GM15510 (cell line): ENCODE data around the gene TPSB2.

Source experiments
- POLR2A ChIP-seq: IDR thresholded peaks from 3 replicates; pipeline ENCODE4 v1.6.1; 2011; ENCODE audit warnings: borderline replicate concordance; ENCODE audit not compliant: insufficient read length; ENCODE audit errors: extremely low read depth

TPSB2 gene

DNA sequence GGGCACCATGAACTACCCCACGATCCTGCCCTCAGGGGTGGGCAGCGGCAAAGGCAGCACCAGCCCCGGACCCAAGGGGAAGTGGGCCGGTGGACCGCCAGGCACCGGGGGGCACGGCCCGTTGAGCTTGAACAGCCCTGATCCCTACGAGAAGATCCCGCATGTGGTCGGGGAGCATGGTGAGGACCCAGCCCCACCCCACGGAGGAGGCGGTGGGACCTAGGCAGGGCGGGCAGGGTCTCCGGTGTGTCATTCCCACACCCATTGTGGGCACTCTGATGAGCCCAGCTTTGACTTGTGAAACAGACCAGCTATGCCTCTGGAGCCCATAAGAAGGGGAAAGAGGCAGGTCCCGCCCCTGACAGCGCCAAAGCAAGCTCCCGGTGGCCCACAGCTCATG, 27.7 kb downstream of the TPSB2 start:
- TF ChIP-seq POLR2A = no peak

DNA sequence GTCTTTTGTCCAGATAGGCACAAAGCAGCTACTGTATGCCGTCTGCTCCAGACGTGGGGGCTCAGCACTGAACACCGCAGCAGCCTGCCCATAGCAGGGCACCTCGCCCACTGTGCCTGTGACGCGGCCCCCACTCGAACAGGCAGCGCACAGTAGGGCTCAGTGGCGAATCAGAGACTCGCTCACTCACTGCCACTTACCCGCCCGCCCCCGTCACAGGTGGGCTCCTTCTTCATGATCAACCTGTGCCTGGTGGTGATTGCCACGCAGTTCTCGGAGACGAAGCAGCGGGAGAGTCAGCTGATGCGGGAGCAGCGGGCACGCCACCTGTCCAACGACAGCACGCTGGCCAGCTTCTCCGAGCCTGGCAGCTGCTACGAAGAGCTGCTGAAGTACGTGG, 28.5 kb downstream of the TPSB2 start:
- no peak for TF ChIP-seq POLR2A

DNA sequence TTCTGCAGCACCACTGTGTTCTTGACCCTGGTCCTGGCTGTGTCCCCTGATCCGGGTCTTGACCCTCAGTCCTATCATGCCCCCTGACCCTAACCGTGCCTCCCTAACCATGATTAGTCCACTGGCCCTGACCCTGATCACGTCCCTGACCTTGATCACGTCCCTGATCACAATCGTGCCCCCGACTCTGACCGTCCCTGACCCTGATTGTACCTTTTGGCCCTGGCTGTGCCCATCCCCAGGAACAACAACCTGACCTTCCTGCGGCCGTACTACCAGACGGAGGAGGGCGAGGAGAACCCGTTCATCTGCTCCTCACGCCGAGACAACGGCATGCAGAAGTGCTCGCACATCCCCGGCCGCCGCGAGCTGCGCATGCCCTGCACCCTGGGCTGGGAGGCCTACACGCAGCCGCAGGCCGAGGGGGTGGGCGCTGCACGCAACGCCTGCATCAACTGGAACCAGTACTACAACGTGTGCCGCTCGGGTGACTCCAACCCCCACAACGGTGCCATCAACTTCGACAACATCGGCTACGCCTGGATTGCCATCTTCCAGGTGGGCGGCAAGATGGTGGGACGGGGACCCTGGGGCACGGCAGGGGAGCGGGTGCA, 29.9 kb downstream of the TPSB2 start:
- TF ChIP-seq POLR2A = no peak

DNA sequence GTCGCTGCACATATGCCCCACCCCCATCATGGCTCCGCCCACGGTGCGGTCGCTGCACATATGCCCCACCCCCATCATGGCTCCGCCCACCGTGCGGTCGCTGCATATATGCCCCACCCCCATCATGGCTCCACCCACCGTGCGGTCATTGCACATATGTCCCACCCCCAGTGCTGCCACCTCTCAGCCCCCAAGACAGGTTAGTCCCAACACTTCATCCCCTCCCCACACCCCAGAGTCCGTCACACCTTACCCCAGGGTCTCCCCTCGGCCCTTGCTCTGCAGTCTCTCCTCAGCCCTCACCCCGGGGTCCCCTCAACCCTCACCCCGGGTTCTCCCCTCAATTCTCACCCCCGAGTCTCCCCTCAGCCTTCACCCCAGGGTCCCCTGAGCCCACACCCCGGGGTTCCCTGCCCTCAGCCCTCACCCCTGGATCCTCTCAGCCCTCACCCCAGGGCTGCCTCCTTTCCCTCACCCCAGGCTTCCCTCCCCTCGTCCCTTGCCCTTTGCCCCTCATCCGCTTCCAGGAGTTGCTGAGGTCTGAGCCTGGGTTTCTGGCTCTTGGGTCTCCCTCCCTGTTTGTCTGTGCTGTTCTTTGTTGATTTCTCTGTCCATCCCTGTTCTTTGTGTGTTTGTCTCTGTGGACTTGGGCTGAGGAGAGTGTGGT, 30.5 kb downstream of the TPSB2 start:
- no peak for TF ChIP-seq POLR2A

DNA sequence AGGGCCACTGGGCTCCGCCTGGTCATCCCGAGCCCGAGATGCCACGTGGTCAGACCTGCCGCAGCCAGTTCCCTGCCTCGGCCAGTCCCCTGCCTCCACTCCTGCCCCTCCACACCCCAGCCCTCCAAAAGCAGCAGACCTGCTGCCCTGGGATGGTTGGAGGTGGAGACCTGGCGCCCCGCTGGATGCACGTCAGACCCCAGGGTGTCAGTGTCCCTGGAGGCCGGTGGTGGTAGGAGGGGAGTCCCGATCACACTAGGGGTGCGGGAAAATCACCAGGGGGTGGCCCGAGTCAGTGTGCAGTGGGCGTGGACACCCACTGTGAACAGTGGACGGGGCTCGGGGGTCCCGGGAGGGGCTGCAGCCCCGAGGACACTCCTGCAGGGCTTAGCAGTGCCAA, 31.8 kb downstream of the TPSB2 start:
- TF ChIP-seq POLR2A = no peak

DNA sequence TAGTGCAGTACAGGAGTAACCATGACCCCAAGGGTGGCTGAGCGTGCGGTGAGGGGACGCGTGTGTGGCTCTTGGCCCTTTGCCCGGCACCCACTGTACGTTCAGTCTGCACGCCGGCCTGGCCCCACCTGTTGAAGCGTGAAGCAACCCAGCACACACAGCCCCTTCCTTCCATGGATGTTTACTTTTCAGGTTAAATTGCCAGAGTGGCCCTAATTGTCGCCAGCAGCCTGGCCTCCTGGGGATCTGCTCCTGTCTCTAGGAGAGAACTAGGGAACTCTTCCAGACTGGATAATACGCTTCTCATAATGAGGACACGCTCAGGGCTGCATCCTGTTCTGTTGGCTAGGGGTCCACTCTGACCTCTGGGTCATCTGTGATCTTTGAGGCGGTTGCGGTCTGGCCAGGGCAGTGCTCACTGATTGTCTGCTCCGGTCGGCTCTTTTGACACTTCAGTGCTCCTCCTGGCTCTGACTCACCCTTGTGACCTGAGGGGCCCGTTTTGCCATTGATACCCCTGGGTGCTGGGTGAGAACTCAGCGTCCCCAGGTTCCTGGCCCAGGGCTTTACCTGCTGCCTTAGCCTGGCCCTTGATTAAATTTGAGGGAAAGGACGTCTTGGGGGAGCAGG, 32.6 kb downstream of the TPSB2 start:
- no peak for TF ChIP-seq POLR2A

DNA sequence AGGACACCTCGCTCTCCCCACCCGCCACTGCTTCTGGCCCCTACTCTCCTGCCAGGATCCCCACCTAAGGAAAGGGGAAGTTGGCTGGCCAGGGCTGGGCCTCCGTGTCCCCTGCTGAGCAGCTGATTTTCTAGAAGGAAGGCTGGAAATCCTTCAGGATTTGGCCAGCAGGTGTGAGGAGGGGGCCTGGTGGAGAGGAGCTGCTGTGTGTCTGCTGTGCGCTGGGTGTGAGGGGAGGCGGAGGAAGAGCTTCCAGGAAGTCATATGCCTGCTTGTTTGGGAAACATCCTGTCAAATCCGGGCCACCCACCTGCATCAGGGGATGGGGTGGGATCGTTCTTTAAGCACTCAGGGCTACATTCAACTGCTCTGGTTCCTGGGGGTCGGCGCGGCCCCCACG, 33.5 kb downstream of the TPSB2 start:
- no peak for TF ChIP-seq POLR2A

DNA sequence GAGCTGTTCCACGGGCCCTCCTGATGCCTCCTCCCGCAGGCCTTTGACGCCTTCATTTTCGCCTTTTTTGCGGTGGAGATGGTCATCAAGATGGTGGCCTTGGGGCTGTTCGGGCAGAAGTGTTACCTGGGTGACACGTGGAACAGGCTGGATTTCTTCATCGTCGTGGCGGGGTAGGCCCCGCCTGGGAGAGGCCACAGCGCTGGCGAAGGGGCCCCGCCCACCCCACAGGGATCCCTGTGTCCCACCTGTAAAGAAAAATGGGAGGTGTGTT, 34.7 kb downstream of the TPSB2 start:
- TF ChIP-seq POLR2A = no peak

DNA sequence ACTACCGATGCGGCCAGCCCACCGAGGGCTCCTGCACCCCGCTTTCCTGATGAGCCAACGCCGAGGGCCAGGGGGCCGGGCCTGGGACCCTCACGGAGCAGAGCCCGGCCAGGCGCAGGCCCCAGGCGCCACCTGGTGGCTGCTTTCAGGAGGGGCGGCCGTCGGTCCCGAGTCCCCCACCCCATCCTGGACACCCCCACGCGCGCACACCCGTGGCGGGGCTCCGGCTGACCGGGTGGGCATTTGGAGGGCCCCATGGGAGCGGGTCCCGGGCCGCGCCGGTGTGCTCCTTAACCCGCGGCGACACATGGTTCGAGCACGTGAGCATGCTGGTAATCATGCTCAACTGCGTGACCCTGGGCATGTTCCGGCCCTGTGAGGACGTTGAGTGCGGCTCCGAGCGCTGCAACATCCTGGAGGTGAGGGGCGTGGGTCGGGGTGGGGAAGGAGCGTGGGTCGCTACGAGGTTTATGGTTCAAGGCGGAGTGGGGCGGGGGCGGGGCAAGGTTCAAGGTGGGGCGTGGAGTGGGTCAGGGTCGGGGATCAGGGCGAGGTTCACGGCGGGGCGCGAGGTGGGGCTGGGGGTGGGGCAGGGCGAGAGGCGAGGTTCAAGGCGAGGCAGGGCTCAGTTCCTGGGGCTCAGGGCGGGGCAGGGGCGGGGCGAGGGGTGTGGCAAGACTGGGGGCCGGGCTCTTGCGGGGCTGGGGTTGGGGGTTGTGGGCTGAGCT, 35.2 kb downstream of the TPSB2 start:
- TF ChIP-seq POLR2A = no peak

DNA sequence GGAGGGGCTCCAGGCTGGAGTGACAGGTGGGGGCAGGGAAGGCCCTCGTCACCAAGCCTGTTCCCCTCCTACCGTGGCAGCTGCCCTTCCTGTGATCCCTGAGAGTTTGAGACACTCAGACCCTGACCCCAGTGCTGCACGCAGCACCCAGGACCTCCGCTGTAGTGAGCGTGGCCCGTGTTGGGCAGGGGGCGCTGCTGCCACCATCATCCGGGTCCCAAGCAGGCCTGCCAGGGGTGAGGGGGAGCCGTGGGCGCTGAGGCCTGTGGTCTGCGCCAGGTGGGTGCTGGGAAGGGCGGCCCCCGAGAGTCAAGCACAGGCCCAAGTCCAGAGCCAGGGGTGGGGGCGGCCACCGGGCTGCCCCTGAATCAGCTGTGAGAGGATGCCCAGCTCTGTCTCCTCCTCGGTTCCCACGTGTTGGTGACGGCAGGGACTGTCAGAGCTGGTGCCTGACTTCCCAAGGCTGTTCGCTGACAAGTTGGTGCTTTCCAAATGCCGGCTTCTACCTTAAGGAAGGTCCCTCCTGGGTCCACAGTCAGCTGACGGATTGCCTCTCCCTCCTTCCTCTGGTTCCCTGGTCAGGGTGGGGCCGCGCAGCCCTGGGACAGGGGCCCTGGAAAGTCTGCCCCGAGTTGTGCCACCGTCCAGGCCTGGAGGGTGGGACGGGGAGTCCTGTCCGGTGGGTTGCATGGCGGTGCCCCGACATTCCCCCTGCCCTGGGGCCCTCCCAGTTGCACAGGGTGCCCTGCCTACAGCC, 36.0 kb downstream of the TPSB2 start:
- no peak for TF ChIP-seq POLR2A

DNA sequence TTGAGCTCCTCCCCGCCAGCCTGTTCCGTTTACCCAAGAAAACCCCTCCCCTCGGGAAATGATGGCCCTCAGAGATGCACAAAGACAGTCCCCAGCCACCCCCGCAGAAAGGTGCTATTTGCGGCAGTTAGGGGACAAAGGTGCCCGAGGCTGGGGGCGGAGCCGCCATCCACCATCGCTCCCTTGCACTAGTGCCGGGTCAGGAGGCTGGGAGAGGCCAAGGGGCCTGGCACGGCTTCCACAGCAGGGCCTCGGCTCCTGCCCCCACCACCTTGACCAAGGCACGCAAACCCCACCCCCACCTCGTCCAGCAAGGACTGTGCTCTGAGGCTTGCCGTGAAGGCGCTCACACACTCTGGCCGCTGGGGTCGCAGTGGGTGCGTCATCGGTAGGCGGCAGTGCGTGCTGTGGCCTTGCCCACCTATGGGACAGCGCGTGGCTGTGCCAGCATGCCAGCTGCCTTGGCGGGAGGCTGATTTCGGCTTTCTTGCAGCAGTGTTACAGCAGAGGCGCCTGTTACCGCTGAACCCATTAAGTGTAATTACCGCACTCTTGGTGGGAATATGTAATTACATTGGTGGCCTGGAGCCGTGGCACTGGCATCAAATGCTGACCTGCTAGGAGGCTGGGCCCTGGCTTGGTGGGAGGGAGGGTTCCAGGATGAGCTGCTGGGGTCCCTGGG, 36.7 kb downstream of the TPSB2 start:
- no peak for TF ChIP-seq POLR2A

DNA sequence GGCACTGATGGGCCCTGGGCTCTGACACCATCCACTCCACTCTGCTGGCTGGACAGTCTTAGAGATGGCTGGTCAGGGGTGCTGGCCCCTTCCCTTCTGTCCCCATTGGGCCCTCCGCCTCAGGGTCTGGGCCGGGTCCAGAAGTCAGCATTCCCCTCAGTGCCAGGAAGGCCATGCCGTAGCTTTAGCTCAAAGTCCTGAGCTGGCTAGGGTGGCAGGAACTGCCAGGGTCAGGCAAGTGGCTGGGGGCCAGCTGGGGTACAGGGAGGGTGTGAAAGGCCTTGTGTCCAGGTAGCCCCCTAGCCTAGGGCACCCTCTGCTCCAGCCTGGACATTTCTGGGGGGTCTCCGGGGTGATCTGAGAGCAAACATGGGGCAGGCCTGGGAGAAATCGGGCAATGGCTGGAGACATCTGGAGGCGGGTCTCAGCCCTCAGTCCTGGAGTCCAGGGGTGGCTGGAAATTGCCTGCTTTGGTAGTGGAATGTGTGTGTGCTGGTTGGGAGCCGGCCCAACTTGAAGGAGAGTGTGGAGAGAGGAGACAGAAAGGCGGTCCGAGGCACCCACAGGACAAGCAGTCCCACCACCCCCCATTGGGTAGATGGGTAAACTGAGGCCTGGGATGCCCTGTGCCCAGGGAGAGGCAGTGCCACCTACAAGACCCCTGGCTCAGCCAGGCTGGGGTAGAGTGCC, 37.5 kb downstream of the TPSB2 start:
- TF ChIP-seq POLR2A = no peak

DNA sequence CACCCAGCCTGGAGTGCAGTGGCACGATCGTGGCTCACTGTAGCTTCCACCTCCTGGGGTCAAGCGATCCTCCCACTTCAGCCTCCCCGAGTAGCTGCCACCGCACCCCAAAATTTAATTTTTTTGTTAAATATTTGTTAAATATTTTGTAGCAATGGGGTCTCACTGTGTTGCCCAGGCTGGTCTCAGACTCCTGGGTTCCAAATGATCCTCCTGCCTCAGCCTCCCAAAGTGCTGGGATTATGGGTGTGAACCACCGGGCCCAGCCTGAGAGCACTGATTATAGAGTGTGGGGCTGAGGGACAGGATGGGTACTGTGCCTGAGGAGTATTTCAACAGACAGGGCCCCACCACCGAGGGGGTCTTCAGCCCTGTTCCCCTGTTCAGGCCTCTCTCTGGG, 40.5 kb downstream of the TPSB2 start:
- TF ChIP-seq POLR2A = no peak
